ENCODE data around the gene RCBTB1. TPM values are rescaled to one million over a fixed set of nuclear protein-coding genes. Genes with fewer than 3 reads are reported as not detected.
"Not testable (repeated sequence)": the region's sequence is repeated elsewhere in the genome, so short reads cannot be mapped to it uniquely, and the experiment has no call there.

RCBTB1 gene
- polyA plus RNA-seq, 3 donors from 2014 or later: 6.5 to 13.0 (median 10.3) TPM

- H3K9me3 Mint-ChIP-seq: no peaks in the 10 kb centered on the region
- peaks cover 0 to 5% (median 4%) of the 10 kb centered on the region in 3 donors for H3K27me3 Mint-ChIP-seq (ENCODE audit: low read depth in 3 of 3)
- H3K27ac Mint-ChIP-seq: no peak overlapping the region
- no peaks in the 10 kb centered on the region for H3K36me3 Mint-ChIP-seq
- no peak overlapping the region for H3K4me3 Mint-ChIP-seq
- no peaks in the 10 kb centered on the region for H3K4me1 Mint-ChIP-seq
- no peak for DNase-seq
Measured at GRCh38 chr13:49615836-49616675, 30.7 kb upstream of the RCBTB1 start.

GRCh38 chr13:49612042-49612441 is 26.7 kb upstream of the RCBTB1 start:
- H3K36me3 Mint-ChIP-seq; H3K27me3 Mint-ChIP-seq (ENCODE audit: low read depth in 3 of 3); H3K27ac Mint-ChIP-seq; H3K4me1 Mint-ChIP-seq; DNase-seq; H3K4me3 Mint-ChIP-seq; H3K9me3 Mint-ChIP-seq: not testable (repeated sequence)

- no peaks in the 10 kb centered on the region for H3K9me3 Mint-ChIP-seq
- H3K4me1 Mint-ChIP-seq: peaks cover 3 to 6% of the 10 kb centered on the region in 2 donors
- no peak for DNase-seq
- peaks cover 0 to 4% (median 3%) of the 10 kb centered on the region in 3 donors for H3K27me3 Mint-ChIP-seq (ENCODE audit: low read depth in 3 of 3)
- no peaks in the 10 kb centered on the region for H3K36me3 Mint-ChIP-seq
- H3K4me3 Mint-ChIP-seq: no peak overlapping the region
- H3K27ac Mint-ChIP-seq: no peak overlapping the region
Measured at GRCh38 chr13:49610176-49610575, 24.8 kb upstream of the RCBTB1 start.

- Mint-ChIP-seq H3K27me3 (ENCODE audit: low read depth in 3 of 3) (peaks cover 0 to 2% (median 0%) of the 10 kb centered on the region in 3 donors), H3K27ac (no peak overlapping the region), H3K9me3 (no peaks in the 10 kb centered on the region), H3K4me3 (no peak overlapping the region), H3K4me1 (peaks cover 3 to 6% of the 10 kb centered on the region in 2 donors), H3K36me3 (no peaks in the 10 kb centered on the region)
- DNase-seq: no peak
Measured at GRCh38 chr13:49608651-49609331, 23.4 kb upstream of the RCBTB1 start.

GRCh38 chr13:49607761-49608160 is 22.4 kb upstream of the RCBTB1 start:
- no peak overlapping the region for H3K27ac Mint-ChIP-seq
- no peaks in the 10 kb centered on the region for H3K36me3 Mint-ChIP-seq
- no peak overlapping the region for H3K4me3 Mint-ChIP-seq
- no peak for DNase-seq
- H3K4me1 Mint-ChIP-seq: peaks cover 3 to 6% of the 10 kb centered on the region in 2 donors
- H3K9me3 Mint-ChIP-seq: no peaks in the 10 kb centered on the region
- peaks cover 0 to 2% (median 0%) of the 10 kb centered on the region in 3 donors for H3K27me3 Mint-ChIP-seq (ENCODE audit: low read depth in 3 of 3)

- peak overlapping the region; percentile 82 to 93 (median 90) for H3K4me3 Mint-ChIP-seq
- DNase-seq: peak; percentile 66 to 73 (median 68)
- peaks cover 0 to 2% (median 0%) of the 10 kb centered on the region in 3 donors for H3K27me3 Mint-ChIP-seq (ENCODE audit: low read depth in 3 of 3)
- peaks cover 3 to 6% of the 10 kb centered on the region in 2 donors for H3K4me1 Mint-ChIP-seq
- H3K27ac Mint-ChIP-seq: peak overlapping the region in 4 of 6 donors; percentile 53 to 89 (median 82)
- H3K9me3 Mint-ChIP-seq: no peaks in the 10 kb centered on the region
- H3K36me3 Mint-ChIP-seq: no peaks in the 10 kb centered on the region
Measured at GRCh38 chr13:49606747-49607648, 21.6 kb upstream of the RCBTB1 start.

- Mint-ChIP-seq H3K27me3 (ENCODE audit: low read depth in 3 of 3) (no peaks in the 10 kb centered on the region), H3K9me3 (no peaks in the 10 kb centered on the region), H3K36me3 (no peaks in the 10 kb centered on the region), H3K27ac (no peak overlapping the region), H3K4me3 (no peak overlapping the region), H3K4me1 (peaks cover 3 to 6% of the 10 kb centered on the region in 2 donors)
- no peak for DNase-seq
Measured at GRCh38 chr13:49604570-49604969, 19.2 kb upstream of the RCBTB1 start.

GRCh38 chr13:49602615-49603014 is 17.3 kb upstream of the RCBTB1 start:
- not testable (repeated sequence) for H3K27ac Mint-ChIP-seq; H3K9me3 Mint-ChIP-seq; H3K4me3 Mint-ChIP-seq; H3K27me3 Mint-ChIP-seq (ENCODE audit: low read depth in 3 of 3); H3K4me1 Mint-ChIP-seq; H3K36me3 Mint-ChIP-seq; DNase-seq

- peaks cover 0 to 5% (median 0%) of the 10 kb centered on the region in 3 donors for H3K27me3 Mint-ChIP-seq (ENCODE audit: low read depth in 3 of 3)
- H3K4me3 Mint-ChIP-seq: no peak overlapping the region
- no peaks in the 10 kb centered on the region for H3K36me3 Mint-ChIP-seq
- no peak overlapping the region for H3K27ac Mint-ChIP-seq
- H3K4me1 Mint-ChIP-seq: peaks cover 2 to 4% of the 10 kb centered on the region in 2 donors
- DNase-seq: no peak
- H3K9me3 Mint-ChIP-seq: no peaks in the 10 kb centered on the region
Measured at GRCh38 chr13:49602005-49602404, 16.6 kb upstream of the RCBTB1 start.

- H3K27me3 Mint-ChIP-seq (ENCODE audit: low read depth in 3 of 3): peaks cover 0 to 6% (median 2%) of the 10 kb centered on the region in 3 donors
Measured at GRCh38 chr13:49597043-49597641, 11.8 kb upstream of the RCBTB1 start.

GRCh38 chr13:49596221-49596620 is 10.9 kb upstream of the RCBTB1 start:
- no peak overlapping the region for H3K4me3 Mint-ChIP-seq

More at GRCh38 chr13:49597043-49597641, 11.8 kb upstream of the RCBTB1 start:
- DNase-seq: no peak
- H3K4me1 Mint-ChIP-seq: no peaks in the 10 kb centered on the region
- H3K36me3 Mint-ChIP-seq: no peaks in the 10 kb centered on the region
- no peaks in the 10 kb centered on the region for H3K9me3 Mint-ChIP-seq
- no peak overlapping the region for H3K4me3 Mint-ChIP-seq
- H3K27ac Mint-ChIP-seq: no peak overlapping the region

GRCh38 chr13:49594576-49594975 is 9.2 kb upstream of the RCBTB1 start:
- Mint-ChIP-seq H3K9me3 (no peaks in the 10 kb centered on the region), H3K4me3 (no peak overlapping the region), H3K27me3 (ENCODE audit: low read depth in 3 of 3) (peaks cover 0 to 6% (median 2%) of the 10 kb centered on the region in 3 donors), H3K27ac (no peak overlapping the region), H3K36me3 (no peaks in the 10 kb centered on the region), H3K4me1 (no peaks in the 10 kb centered on the region)
- DNase-seq: no peak

More at GRCh38 chr13:49596221-49596620, 10.9 kb upstream of the RCBTB1 start:
- Mint-ChIP-seq H3K4me1 (no peaks in the 10 kb centered on the region), H3K27me3 (ENCODE audit: low read depth in 3 of 3) (peaks cover 0 to 6% (median 2%) of the 10 kb centered on the region in 3 donors), H3K36me3 (no peaks in the 10 kb centered on the region), H3K9me3 (no peaks in the 10 kb centered on the region), H3K27ac (no peak overlapping the region)
- DNase-seq: no peak

- DNase-seq; H3K4me1 Mint-ChIP-seq; H3K27me3 Mint-ChIP-seq (ENCODE audit: low read depth in 3 of 3); H3K27ac Mint-ChIP-seq; H3K4me3 Mint-ChIP-seq; H3K36me3 Mint-ChIP-seq; H3K9me3 Mint-ChIP-seq: not testable (repeated sequence)
Measured at GRCh38 chr13:49593876-49594275, 8.5 kb upstream of the RCBTB1 start.

All from immature natural killer cell (primary cell).